Measurements from ENCODE around the gene AFF3. TPM values are rescaled to one million over a fixed set of nuclear protein-coding genes. Genes with fewer than 3 reads are reported as not detected.
A peak's percentile ranks its signal among the peaks of the same experiment; 100 is the strongest.
"Not testable (repeated sequence)": the region's sequence is repeated elsewhere in the genome, so short reads cannot be mapped to it uniquely, and the experiment has no call there.

AFF3 gene
- total and polyA plus RNA-seq, 7 donors = 0.46 to 25.0 (median 18.6) TPM

GRCh38 chr2:99670768-99671734, 471.3 kb downstream of the AFF3 start:
- H3K4me3 ChIP-seq = no peak overlapping the region
- intact Hi-C loops (cut with DNase I) = no loop called here
- no peak overlapping the region for H3K27ac ChIP-seq
- H3K36me3 ChIP-seq = no peaks in the 10 kb centered on the region
- TF ChIP-seq POLR2A (IDR thresholded peaks at IDR 0.05) (no peak), CTCF (IDR thresholded peaks at IDR 0.05) (no peak), EP300 (IDR thresholded peaks at IDR 0.05) (no peak), POLR2AphosphoS5 (IDR thresholded peaks at IDR 0.05) (no peak)
- no peaks in the 10 kb centered on the region for H3K27me3 ChIP-seq
- peaks cover 0 to under 1% (median 0%) of the 10 kb centered on the region in 4 donors for H3K4me1 ChIP-seq
- no peaks in the 10 kb centered on the region for H3K9me3 ChIP-seq
- 59 to 67% methylated on average over 4 of the region's 4 CpGs for WGBS, 2 donors
- no peak for DNase-seq

- Histone ChIP-seq H3K4me3 (no peak overlapping the region), H3K27me3 (no peaks in the 10 kb centered on the region), H3K9me3 (no peaks in the 10 kb centered on the region), H3K36me3 (no peaks in the 10 kb centered on the region), H3K27ac (no peak overlapping the region), H3K4me1 (peaks cover 0 to 30% (median 16%) of the 10 kb centered on the region in 4 donors)
- WGBS, 2 donors = 95 to 97% methylated on average over 1 of the region's 1 CpG
- DNase-seq = no peak
- intact Hi-C loops (cut with DNase I) = no loop called here
- TF ChIP-seq POLR2A (IDR thresholded peaks at IDR 0.05) (no peak), CTCF (IDR thresholded peaks at IDR 0.05) (no peak), POLR2AphosphoS5 (IDR thresholded peaks at IDR 0.05) (no peak), EP300 (IDR thresholded peaks at IDR 0.05) (no peak)
These were observed 476.1 kb downstream of the AFF3 start for GRCh38 chr2:99666256-99666655.

- intact Hi-C loops (cut with DNase I) = no loop called here
- Histone ChIP-seq H3K27ac (no peak overlapping the region), H3K9me3 (no peaks in the 10 kb centered on the region), H3K4me1 (peaks cover 0 to 30% (median 16%) of the 10 kb centered on the region in 4 donors), H3K27me3 (no peaks in the 10 kb centered on the region), H3K36me3 (no peaks in the 10 kb centered on the region), H3K4me3 (no peak overlapping the region)
- WGBS, 2 donors = 91 to 93% methylated on average over 2 of the region's 2 CpGs
- TF ChIP-seq EP300 (IDR thresholded peaks at IDR 0.05) (no peak), POLR2AphosphoS5 (IDR thresholded peaks at IDR 0.05) (no peak), CTCF (IDR thresholded peaks at IDR 0.05) (no peak), POLR2A (IDR thresholded peaks at IDR 0.05) (no peak)
- DNase-seq = no peak
These were observed 478.7 kb downstream of the AFF3 start for GRCh38 chr2:99663641-99664040.

- 11 to 46% methylated on average over 2 of the region's 2 CpGs for WGBS, 2 donors
- H3K27ac ChIP-seq = no peak overlapping the region
- no peak overlapping the region for H3K4me3 ChIP-seq
- no peak for TF ChIP-seq POLR2A (IDR thresholded peaks at IDR 0.05)
- TF ChIP-seq EP300 (IDR thresholded peaks at IDR 0.05) = no peak
- peak in 2 of 4 donors; percentile 36 to 54 for TF ChIP-seq POLR2AphosphoS5 (IDR thresholded peaks at IDR 0.05)
- no peak for TF ChIP-seq CTCF (IDR thresholded peaks at IDR 0.05)
- H3K9me3 ChIP-seq = no peaks in the 10 kb centered on the region
- intact Hi-C loops (cut with DNase I) = no loop called here
- H3K27me3 ChIP-seq = no peaks in the 10 kb centered on the region
- peaks cover 0 to 30% (median 16%) of the 10 kb centered on the region in 4 donors for H3K4me1 ChIP-seq
- DNase-seq = no peak
- H3K36me3 ChIP-seq = no peaks in the 10 kb centered on the region
These were observed 479.5 kb downstream of the AFF3 start for GRCh38 chr2:99662761-99663341.

GRCh38 chr2:99661761-99662160, 480.6 kb downstream of the AFF3 start:
- DNase-seq; H3K9me3 ChIP-seq; H3K27me3 ChIP-seq; H3K27ac ChIP-seq; H3K4me3 ChIP-seq; intact Hi-C loops (cut with DNase I); H3K36me3 ChIP-seq: not testable (repeated sequence)
- WGBS, 2 donors = 94 to 97% methylated on average over 9 of the region's 9 CpGs
- H3K4me1 ChIP-seq = peaks cover 0 to 38% (median 24%) of the 10 kb centered on the region in 4 donors
